ENCODE measurements around the gene ATF7. TPM values are rescaled to one million over a fixed set of nuclear protein-coding genes. Genes with fewer than 3 reads are reported as not detected.
A peak's percentile ranks its signal among the peaks of the same experiment; 100 is the strongest.

Gene ATF7
- total RNA-seq, 1 experiment from 2014 or later, result 24.7 TPM

GRCh38 chr12:53578783-53579182 is 47.4 kb downstream of the ATF7 start:
- ChIA-PET POLR2A (ENCODE audit: unreplicated experiment) (no interaction called here), CTCF (interaction anchor here (0.7 kb wide), 1 partner anchor 15 kb away, joined by 12 read pairs; no protein-coding TSS in a partner anchor)
- Histone ChIP-seq H3K4me3 (no peak overlapping the region), H3K4me1 (replicated peaks; ENCODE audit: insufficient read depth) (peaks cover 16% of the 10 kb centered on the region), H3K9me2 (ENCODE audit: insufficient read depth) (no peaks in the 10 kb centered on the region), H3F3A (ENCODE audit: insufficient read depth, low read depth) (peaks cover 11% of the 10 kb centered on the region; the same call in 1 of the 2 replicates), H4K20me1 (ENCODE audit: insufficient read depth) (no peaks in the 10 kb centered on the region; the same call in 1 of the 2 replicates), H3K9me3 (ENCODE audit: insufficient read depth, low read depth) (no peaks in the 10 kb centered on the region), H3K27me3 (ENCODE audit: insufficient read depth, low read depth) (no peaks in the 10 kb centered on the region), H3K27ac (no peak overlapping the region), H3K4me2 (no peak overlapping the region), H3K79me2 (ENCODE audit: low read depth) (peaks cover 9% of the 10 kb centered on the region), H3K36me3 (ENCODE audit: low read depth) (no peaks in the 10 kb centered on the region), H2AFZ (no peak overlapping the region)
- TF ChIP-seq CTCF (conservative IDR thresholded peaks at IDR 0.05) (no peak), EZH2 (IDR thresholded peaks at IDR 0.05; ENCODE audit: low read depth) (no peak)
- no TSS peak for BruUV-seq (replicated peaks)
- DNase-seq, result no peak
- intact Hi-C loops (cut with micrococcal nuclease; ENCODE audit: unreplicated experiment), result no loop called here

GRCh38 chr12:53577941-53578352 is 48.2 kb downstream of the ATF7 start:
- H3K79me2 ChIP-seq (ENCODE audit: low read depth), result peaks cover 10% of the 10 kb centered on the region
- no peak for DNase-seq
- ChIA-PET CTCF (interaction anchor here (0.7 kb wide), 1 partner anchor 16 kb away, joined by 12 read pairs; no protein-coding TSS in a partner anchor), POLR2A (ENCODE audit: unreplicated experiment) (no interaction called here)
- no peak overlapping the region for H2AFZ ChIP-seq
- no peaks in the 10 kb centered on the region; the same call in 1 of the 2 replicates for H4K20me1 ChIP-seq (ENCODE audit: insufficient read depth)
- H3K4me1 ChIP-seq (replicated peaks; ENCODE audit: insufficient read depth), result peaks cover 16% of the 10 kb centered on the region
- H3K27me3 ChIP-seq (ENCODE audit: insufficient read depth, low read depth), result no peaks in the 10 kb centered on the region
- no peak for TF ChIP-seq EZH2 (IDR thresholded peaks at IDR 0.05; ENCODE audit: low read depth)
- TF ChIP-seq CTCF (conservative IDR thresholded peaks at IDR 0.05), result no peak
- intact Hi-C loops (cut with micrococcal nuclease; ENCODE audit: unreplicated experiment), result no loop called here
- no peaks in the 10 kb centered on the region for H3K36me3 ChIP-seq (ENCODE audit: low read depth)
- no peak overlapping the region for H3K27ac ChIP-seq
- no peak overlapping the region for H3K4me3 ChIP-seq
- BruUV-seq (replicated peaks), result no TSS peak
- H3F3A ChIP-seq (ENCODE audit: insufficient read depth, low read depth), result peaks cover 11% of the 10 kb centered on the region; the same call in 1 of the 2 replicates
- no peaks in the 10 kb centered on the region for H3K9me3 ChIP-seq (ENCODE audit: insufficient read depth, low read depth)
- H3K4me2 ChIP-seq, result no peak overlapping the region
- H3K9me2 ChIP-seq (ENCODE audit: insufficient read depth), result no peaks in the 10 kb centered on the region

- Histone ChIP-seq H3K79me2 (ENCODE audit: low read depth) (peaks cover 10% of the 10 kb centered on the region), H3K4me1 (replicated peaks; ENCODE audit: insufficient read depth) (peaks cover 19% of the 10 kb centered on the region), H3K4me2 (0 out of 2 replicates have a peak overlapping the region, but pooled peaks have one; percentile 6), H3K9me3 (ENCODE audit: insufficient read depth, low read depth) (no peaks in the 10 kb centered on the region), H3K27me3 (ENCODE audit: insufficient read depth, low read depth) (no peaks in the 10 kb centered on the region), H3F3A (ENCODE audit: insufficient read depth, low read depth) (peaks cover 17% of the 10 kb centered on the region; the same call in 1 of the 2 replicates), H3K4me3 (no peak overlapping the region), H4K20me1 (ENCODE audit: insufficient read depth) (no peaks in the 10 kb centered on the region; the same call in 1 of the 2 replicates), H3K36me3 (ENCODE audit: low read depth) (no peaks in the 10 kb centered on the region), H2AFZ (no peak overlapping the region), H3K27ac (peak overlapping the region; percentile 45), H3K9me2 (ENCODE audit: insufficient read depth) (no peaks in the 10 kb centered on the region)
- no TSS peak for BruUV-seq (replicated peaks)
- POLR2A ChIA-PET (ENCODE audit: unreplicated experiment), result no interaction called here
- intact Hi-C loops (cut with micrococcal nuclease; ENCODE audit: unreplicated experiment), result no loop called here
- TF ChIP-seq CTCF (conservative IDR thresholded peaks at IDR 0.05), result no peak
- no peak for TF ChIP-seq EZH2 (IDR thresholded peaks at IDR 0.05; ENCODE audit: low read depth)
- CTCF ChIA-PET, result interaction anchor here (0.6 kb wide), 1 partner anchor 230 kb away, joined by 3 read pairs; no protein-coding TSS in a partner anchor
- peak in 1 of 2 experiments; percentile 79 for DNase-seq
Observed at GRCh38 chr12:53575502-53576249, 50.5 kb downstream of the ATF7 start.

Data from PC-9 (cell line).